ENCODE results near the gene FCHSD1.

The FCHSD1 gene

DNA sequence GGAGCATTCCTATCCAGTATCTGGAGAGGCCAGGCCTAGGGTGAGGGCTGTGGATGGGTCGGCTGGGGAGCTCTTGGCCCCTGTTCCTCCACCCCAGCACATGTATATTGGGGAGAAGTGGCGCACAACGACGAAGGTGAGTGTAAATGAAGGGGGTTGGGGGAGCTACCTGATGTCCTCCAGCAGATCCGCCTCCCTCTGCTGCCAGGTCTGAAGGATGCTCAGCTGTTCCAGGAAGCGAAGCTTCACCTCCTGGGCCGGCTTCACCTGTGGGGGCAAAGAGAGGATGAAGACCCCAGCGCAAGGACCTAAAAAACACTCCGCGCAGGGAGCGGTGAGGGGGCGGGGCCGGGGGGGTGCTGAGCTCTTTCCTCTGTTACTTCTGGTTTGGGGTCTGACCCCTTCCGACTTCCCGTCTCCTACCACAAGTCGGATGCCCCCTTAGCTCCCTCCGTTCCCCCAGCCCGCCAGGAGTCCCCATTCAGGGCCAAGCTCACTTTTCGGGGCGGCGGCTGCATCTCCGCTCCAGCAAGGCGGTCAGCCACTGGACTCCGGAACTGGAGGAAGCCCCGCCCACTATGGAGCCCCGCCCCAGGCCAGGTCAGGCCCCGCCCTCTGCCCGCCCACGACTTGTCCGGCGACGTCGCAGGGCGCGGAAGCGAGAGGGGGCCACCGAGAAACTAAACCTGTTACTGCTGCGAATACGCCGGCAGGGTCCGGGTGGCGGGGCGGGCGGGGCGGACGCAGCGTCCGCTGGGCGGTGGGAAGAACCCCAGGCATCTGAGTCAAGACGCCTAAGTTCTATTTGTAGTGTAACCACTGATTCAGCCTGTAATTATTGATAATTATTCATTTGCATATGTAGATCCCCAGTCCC is at the start of gene FCHSD1:
Gene FCHSD1 (minus strand): TSS at position 568 of the 877 bp plus-strand sequence. CDS start 50 bp downstream, at position 518.
- DNase-seq = peak; percentile 81

GRCh38 chr5:141697586-141697985 is 46.4 kb upstream of the FCHSD1 start:
- no peak for DNase-seq

DNA sequence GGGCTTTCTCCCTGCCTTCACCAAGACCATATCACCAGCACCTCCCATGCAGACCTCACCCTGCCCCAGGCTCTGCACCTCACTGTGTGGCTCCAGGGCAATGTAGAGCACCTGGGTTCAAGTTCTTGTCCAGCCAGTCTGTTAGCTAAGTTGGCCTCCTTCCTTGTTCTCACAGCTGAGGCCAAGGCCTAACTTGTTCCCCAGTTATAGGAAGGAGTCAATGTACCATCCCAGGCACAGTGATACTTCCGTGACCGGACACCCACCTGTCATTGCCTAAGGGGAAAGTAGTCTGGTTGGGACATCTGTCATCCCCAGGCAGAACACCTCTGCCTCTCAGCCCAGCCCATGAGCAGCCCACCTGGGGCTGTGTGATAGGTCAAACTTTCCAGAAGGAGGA is 45.2 kb upstream of the FCHSD1 start:
- DNase-seq = no peak

- no peak for DNase-seq
Observed at GRCh38 chr5:141695627-141696215, 44.5 kb upstream of the FCHSD1 start.

DNA sequence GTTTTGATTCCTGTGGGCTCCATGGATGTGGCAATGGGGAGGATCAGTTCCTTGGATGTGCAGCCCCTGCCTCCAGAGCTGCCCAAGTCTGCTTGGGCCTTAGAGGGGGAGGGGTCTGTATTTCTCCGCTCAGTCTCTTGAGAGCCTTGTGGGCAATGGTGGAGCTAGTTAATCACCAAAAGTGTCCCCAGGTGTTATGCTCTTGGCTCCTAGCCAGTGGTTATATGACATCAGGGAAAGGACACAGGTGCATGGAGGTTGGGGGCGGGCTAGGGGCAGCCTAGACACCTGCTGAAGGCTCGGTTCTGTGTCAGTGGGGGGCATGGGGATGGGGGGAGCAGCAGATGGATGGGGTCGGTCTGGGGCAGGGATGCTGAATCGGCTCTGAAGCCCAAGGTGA is 43.3 kb upstream of the FCHSD1 start:
- no peak for DNase-seq

DNA sequence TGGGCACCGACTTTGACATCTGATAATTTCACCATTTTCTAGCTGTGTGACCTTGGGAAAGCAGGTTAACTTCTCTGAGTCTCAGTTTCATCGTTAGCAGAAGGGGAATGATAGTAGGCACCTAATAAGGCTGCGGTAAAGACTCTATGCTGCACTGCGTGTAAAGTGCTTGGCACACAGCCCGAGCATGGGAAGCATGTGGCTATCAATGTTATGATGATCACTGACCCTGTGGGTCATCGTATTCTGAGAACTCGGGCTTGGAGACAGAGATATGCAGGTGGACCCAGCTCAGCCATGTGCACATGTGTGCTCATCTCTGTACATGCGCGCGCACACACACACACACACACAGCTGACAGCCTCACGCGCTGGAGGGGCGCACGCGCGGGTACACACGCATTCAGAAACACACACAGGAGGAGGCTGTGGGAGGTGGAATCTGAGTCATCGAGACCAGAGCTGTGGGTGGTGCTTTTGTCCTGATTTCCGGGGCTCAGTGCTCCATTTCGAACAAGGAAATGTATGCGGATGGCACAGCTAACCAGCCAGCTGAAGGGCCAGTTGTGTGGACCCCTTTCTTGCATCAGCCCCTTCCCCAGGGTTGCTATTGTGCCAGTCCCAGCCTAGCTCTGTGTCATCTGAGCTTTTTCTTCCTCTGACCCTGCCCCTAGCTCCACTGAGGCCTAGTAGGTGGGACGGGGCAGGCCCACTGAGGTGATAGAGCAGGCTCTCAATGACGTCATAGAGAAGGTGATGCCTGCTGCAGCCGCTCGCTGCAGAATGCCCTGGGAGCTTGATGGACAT is 41.9 kb upstream of the FCHSD1 start:
- DNase-seq = peak; percentile 87

GRCh38 chr5:141692533-141692888 is 41.3 kb upstream of the FCHSD1 start:
- DNase-seq = no peak

- peak; percentile 86 for DNase-seq
Observed at GRCh38 chr5:141691867-141692532, 40.8 kb upstream of the FCHSD1 start.

GRCh38 chr5:141691286-141691866 is 40.2 kb upstream of the FCHSD1 start:
- no peak for DNase-seq

GRCh38 chr5:141686648-141687416 is 35.6 kb upstream of the FCHSD1 start:
- no peak for DNase-seq

- no peak for DNase-seq
Observed at GRCh38 chr5:141685591-141685990, 34.4 kb upstream of the FCHSD1 start.

GRCh38 chr5:141683596-141684141 is 32.5 kb upstream of the FCHSD1 start:
- no peak for DNase-seq

- DNase-seq = peak; percentile 25
Observed at GRCh38 chr5:141681695-141682641, 30.8 kb upstream of the FCHSD1 start, which contains the start of gene ARAP3. Gene ARAP3 (minus strand): TSS chr5:141682230. CDS start chr5:141680486, 1,744 bp downstream.

GRCh38 chr5:141681295-141681694 is 30.1 kb upstream of the FCHSD1 start:
- DNase-seq = no peak

DNA sequence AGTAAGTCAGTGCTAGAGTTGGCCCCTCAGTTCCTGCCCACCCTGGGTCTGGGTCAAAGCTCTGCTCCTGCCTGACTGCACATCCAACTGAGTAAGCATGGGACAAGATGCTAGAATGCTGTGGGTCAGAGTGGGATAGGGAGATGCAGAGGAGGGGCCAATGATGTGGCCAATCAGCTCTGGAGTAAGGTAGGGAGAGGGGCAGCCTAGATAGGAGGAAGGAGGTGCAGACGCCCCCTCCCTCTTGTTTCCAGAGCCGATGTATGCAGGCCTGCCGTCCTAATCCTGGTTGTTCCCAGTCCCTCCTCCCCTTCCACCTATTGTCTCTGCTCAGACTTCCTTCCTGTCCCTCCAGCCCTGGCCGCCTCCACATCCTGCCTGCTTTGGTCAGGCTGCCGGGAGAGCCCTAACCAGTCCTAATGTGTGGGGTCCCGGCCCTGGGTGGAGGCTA is 29.6 kb upstream of the FCHSD1 start:
- no peak for DNase-seq

GRCh38 chr5:141680178-141680577 is 29.0 kb upstream of the FCHSD1 start:
- no peak for DNase-seq

- DNase-seq = no peak
Observed at GRCh38 chr5:141677415-141677814, 26.2 kb upstream of the FCHSD1 start.

- DNase-seq = no peak
Observed at GRCh38 chr5:141675672-141676071, 24.5 kb upstream of the FCHSD1 start.

DNA sequence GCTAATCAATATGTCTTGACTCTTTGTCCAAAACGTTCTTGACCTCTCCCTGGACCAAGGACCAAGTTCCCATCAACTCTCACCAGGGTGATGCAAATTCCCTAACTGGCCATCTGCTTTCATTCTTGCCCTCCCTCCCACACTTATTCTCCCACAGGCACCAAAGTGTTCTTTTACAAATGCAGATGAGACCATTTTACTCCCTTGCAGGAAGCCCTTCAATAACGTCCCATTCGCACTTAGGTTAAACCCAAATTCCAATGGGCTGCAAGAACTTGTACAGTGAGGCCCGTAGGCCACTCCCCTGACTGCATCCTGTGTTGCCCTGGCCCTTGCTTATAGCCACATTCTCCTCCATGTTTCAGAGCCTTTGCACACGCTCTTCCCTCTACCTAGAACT is 23.5 kb upstream of the FCHSD1 start:
- DNase-seq = no peak
